Fibroblast of the aortic adventitia (primary cell): ENCODE measurements around the gene LFNG. TPM values are rescaled to one million over a fixed set of nuclear protein-coding genes. Genes with fewer than 3 reads are reported as not detected.

ENCODE experiments used
- DNase-seq: peaks from one replicate; pipeline ENCODE4 v3.0.0-alpha.2; 2010; ENCODE audit warnings: low read depth
- H3K4me3 ChIP-seq: 2 replicates; pipeline ENCODE4 v1.5.1; 2011; ENCODE audit warnings: low read depth, mild to moderate bottlenecking, control low read depth, low read length, moderate library complexity
- total RNA-seq: library from RNA; depleted of rRNA; stranded (reverse); fragments of >200 nt; gene quantifications from 2 replicates; pipeline ENCODE4 v1.2.3, GENCODE V29; 2012; ENCODE audit warnings: low replicate concordance
- TF ChIP-seq, protein P1 (sequence below): IDR thresholded peaks from 2 replicates; pipeline ENCODE4 v1.5.1; 2011; ENCODE audit warnings: mild to moderate bottlenecking, low read length, control low read depth, inconsistent platforms; ENCODE audit not compliant: insufficient read depth

LFNG gene
- total RNA-seq, 1 donor, result 0.72 TPM

DNA sequence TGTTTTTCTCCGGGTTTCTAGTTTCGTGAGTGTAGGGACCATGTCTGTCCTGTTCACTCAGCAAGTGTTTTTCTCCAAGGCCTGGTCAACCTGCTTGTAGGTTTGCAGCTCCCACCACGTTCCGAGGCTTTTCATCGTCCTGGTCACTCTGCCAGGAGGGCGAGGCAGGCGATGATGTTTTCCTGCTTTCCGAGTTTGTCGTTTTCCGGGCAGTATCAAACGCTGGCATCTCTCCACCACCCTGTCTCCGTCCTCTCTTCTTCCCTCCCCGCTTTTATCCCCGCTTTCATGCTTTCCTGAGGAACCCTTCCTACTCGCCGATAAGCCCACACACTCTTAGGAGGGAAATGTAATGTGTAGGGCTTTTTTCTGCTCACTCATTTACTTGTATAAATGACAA, 50.4 kb downstream of the LFNG start:
- no peak overlapping the region for H3K4me3 ChIP-seq
- TF ChIP-seq, protein P1, sequence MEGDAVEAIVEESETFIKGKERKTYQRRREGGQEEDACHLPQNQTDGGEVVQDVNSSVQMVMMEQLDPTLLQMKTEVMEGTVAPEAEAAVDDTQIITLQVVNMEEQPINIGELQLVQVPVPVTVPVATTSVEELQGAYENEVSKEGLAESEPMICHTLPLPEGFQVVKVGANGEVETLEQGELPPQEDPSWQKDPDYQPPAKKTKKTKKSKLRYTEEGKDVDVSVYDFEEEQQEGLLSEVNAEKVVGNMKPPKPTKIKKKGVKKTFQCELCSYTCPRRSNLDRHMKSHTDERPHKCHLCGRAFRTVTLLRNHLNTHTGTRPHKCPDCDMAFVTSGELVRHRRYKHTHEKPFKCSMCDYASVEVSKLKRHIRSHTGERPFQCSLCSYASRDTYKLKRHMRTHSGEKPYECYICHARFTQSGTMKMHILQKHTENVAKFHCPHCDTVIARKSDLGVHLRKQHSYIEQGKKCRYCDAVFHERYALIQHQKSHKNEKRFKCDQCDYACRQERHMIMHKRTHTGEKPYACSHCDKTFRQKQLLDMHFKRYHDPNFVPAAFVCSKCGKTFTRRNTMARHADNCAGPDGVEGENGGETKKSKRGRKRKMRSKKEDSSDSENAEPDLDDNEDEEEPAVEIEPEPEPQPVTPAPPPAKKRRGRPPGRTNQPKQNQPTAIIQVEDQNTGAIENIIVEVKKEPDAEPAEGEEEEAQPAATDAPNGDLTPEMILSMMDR, result no peak
- no peak for DNase-seq

DNA sequence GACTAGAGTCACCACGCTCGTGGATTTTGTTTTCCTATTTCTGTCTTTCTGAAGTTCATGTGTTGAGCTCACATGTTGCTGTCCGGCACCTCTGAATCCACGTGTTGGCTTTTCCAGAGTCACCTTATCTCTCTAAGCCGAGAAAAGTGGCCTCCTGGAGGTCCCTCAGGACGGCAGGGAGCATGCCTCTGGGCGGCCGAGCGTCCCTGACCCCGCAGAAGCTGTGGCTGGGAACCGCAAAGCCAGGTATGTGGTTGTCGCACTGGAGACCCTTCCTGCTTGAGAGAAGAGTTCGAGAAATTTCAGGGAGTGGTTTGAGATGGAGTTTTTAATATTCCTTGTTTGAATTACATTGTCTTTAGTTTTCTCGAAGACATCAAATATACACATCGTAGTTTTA, 51.8 kb downstream of the LFNG start:
- TF ChIP-seq, protein P1, result no peak
- no peak for DNase-seq

DNA sequence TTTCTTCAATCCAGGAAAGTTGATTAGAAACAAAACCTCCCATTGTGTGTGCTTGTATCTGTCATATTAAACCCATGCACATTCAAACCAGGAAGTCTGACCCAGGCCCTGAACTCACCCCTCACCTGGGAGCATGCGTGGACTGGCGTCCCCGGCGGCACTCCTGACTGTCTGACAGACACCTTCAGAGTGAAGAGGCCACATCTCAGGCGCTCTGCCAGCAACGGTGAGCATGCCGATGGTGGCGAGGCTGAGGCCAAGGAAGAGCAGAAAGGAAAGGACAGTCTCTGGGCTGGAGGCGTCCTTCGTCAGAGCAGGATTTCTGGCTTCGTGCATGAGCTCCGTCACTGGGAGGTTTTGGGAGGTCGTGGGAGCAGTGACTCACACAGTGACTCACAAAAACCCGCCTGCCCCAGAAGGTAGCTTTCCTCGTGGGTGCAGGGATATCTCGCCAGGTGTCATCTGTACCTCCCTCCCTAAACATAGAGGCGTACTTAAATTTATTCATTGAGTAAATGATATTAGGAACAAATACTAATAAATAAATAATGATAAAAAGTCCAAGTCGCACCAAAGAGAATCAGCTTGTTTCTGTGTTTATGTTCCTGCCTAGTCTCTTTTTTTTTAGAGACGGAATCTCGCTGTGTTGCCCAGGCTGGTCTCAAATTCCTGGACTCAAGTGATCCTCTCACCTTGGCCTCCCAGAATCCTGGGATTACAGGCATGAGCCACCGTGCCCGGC, 52.7 kb downstream of the LFNG start:
- no peak overlapping the region for H3K4me3 ChIP-seq
- no peak for DNase-seq
- TF ChIP-seq, protein P1, result no peak

More for the DNA sequence above, 51.8 kb downstream of the LFNG start:
- H3K4me3 ChIP-seq, result no peak overlapping the region

GRCh38 chr7:2573761-2574160, 54.2 kb downstream of the LFNG start:
- no peak overlapping the region for H3K4me3 ChIP-seq
- TF ChIP-seq, protein P1, result no peak
- no peak for DNase-seq

DNA sequence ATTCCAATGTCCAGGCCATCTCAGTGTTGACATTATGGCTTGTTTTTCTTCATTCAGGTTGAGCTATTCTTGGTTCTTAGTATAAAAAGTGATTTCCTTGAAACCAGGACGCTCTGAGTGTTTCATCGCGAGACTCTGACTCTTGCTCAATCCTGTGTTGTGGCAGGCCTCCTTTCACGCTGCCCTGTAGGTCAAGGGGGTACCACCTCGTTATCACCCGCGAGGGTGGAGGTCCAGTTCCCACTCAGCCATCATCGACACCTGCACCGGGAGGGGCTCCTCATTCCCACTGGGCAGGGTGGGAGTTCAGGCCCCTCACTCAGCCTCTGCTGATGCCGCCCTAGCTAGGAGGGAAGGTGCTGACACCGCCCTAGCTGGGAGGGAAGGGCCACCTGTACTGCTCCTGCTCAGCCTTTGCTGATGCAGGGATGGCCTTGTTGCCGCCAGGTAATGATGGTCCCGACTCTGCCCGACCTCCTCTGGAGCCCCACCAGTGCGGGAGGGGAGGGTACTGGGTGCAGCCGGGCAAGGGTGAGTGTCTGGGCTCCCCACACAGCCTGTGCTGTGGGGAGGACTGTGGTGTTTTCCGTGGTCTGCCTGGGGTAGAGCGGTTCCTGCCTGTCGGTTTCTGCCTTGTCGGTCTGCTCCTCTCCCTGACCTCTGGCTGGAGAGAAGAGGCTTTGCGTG, 55.6 kb downstream of the LFNG start:
- no peak for DNase-seq
- H3K4me3 ChIP-seq, result no peak overlapping the region
- TF ChIP-seq, protein P1, result no peak

GRCh38 chr7:2575733-2576340, 56.3 kb downstream of the LFNG start:
- no peak for DNase-seq
- H3K4me3 ChIP-seq, result no peak overlapping the region
- TF ChIP-seq, protein P1, result no peak
